PFSK-1 (cell line): Measurements from ENCODE around the gene HSD17B11.

Experiments used
- FOXP2 ChIP-seq: optimal IDR thresholded peaks from 2 replicates; pipeline ENCODE3; 2011; ENCODE audit warnings: borderline replicate concordance, control low read depth, inconsistent platforms; ENCODE audit not compliant: insufficient read depth; ENCODE audit errors: extremely low read length, extremely low read depth
- POLR2AphosphoS5 ChIP-seq: IDR thresholded peaks from 2 replicates; pipeline ENCODE4 v1.6.1; 2012; ENCODE audit warnings: low read depth, mild to moderate bottlenecking, control low read depth, low read length, moderate library complexity
- REST ChIP-seq, 2 experiments: IDR thresholded peaks; 2 replicates each; pipeline versions ENCODE4 v1.6.1 to v1.8.0; 2011 to 2012; ENCODE audit warnings: low read depth in 2 of 2, low read length in 2 of 2, control low read depth in 1 of 2, inconsistent platforms in 1 of 2, mild to moderate bottlenecking in 1 of 2, moderate library complexity in 1 of 2; ENCODE audit not compliant: insufficient read depth in 1 of 2
- SIN3A ChIP-seq: IDR thresholded peaks from 2 replicates; pipeline ENCODE4 v1.6.1; 2012; ENCODE audit warnings: mild to moderate bottlenecking, low read length, moderate library complexity, borderline replicate concordance; ENCODE audit not compliant: insufficient read depth
- TAF1 ChIP-seq: IDR thresholded peaks from 2 replicates; pipeline ENCODE4 v1.6.1; 2012; ENCODE audit warnings: low read length, control low read depth, borderline replicate concordance; ENCODE audit not compliant: insufficient read depth

The HSD17B11 gene

GRCh38 chr4:87330761-87331160 lies 60.2 kb downstream of the HSD17B11 start:
- no peak for TF ChIP-seq SIN3A
- TF ChIP-seq TAF1, result no peak
- TF ChIP-seq FOXP2, result no peak

GRCh38 chr4:87327136-87327535 lies 63.9 kb downstream of the HSD17B11 start:
- TF ChIP-seq POLR2AphosphoS5, result no peak
- no peak for TF ChIP-seq SIN3A
- TF ChIP-seq FOXP2, result no peak
- no peak for TF ChIP-seq REST (IDR thresholded peaks at IDR 0.05; ENCODE audit: insufficient read depth in 1 of 2, low read depth in 2 of 2, low read length in 2 of 2)
- TF ChIP-seq TAF1, result no peak

GRCh38 chr4:87326460-87326859 lies 64.5 kb downstream of the HSD17B11 start:
- TF ChIP-seq POLR2AphosphoS5 (no peak), SIN3A (no peak), FOXP2 (no peak), TAF1 (no peak), REST (IDR thresholded peaks at IDR 0.05; ENCODE audit: insufficient read depth in 1 of 2, low read depth in 2 of 2, low read length in 2 of 2) (no peak)

GRCh38 chr4:87322754-87323153 lies 68.2 kb downstream of the HSD17B11 start, which contains the start of gene HSD17B13:
Gene HSD17B13 (minus strand): TSS chr4:87322882. CDS start chr4:87322841, 41 bp downstream.
- TF ChIP-seq FOXP2 (no peak), REST (IDR thresholded peaks at IDR 0.05; ENCODE audit: insufficient read depth in 1 of 2, low read depth in 2 of 2, low read length in 2 of 2) (no peak), SIN3A (no peak), POLR2AphosphoS5 (no peak), TAF1 (no peak)

GRCh38 chr4:87321888-87322287 lies 69.1 kb downstream of the HSD17B11 start:
- TF ChIP-seq SIN3A (no peak), FOXP2 (no peak), TAF1 (no peak), REST (IDR thresholded peaks at IDR 0.05; ENCODE audit: insufficient read depth in 1 of 2, low read depth in 2 of 2, low read length in 2 of 2) (no peak), POLR2AphosphoS5 (no peak)
